Breast epithelium (tissue), 4 donors: ENCODE data around the gene ZNF18. TPM values are rescaled to one million over a fixed set of nuclear protein-coding genes. Genes with fewer than 3 reads are reported as not detected.
A peak's percentile ranks its signal among the peaks of the same experiment; 100 is the strongest.

Experiments
- DNase-seq, 2 donors: peaks; one replicate each; pipeline ENCODE4 v3.0.0-alpha.2; 2019; ENCODE audit warnings: low spot score in 2 of 2
- H3K27ac ChIP-seq, 2 donors: fragments of 200-600 bp; sonication (generic) in 1 of 2; one replicate each; pipeline ENCODE4 v1.5.1; 2016 to 2019; ENCODE audit warnings: mild to moderate bottlenecking in 1 of 2
- H3K27me3 ChIP-seq, 2 donors: fragments of 200-600 bp; sonication (generic) in 1 of 2; one replicate each; pipeline versions ENCODE4 v1.5.1 to v1.6.0; 2017 to 2019; ENCODE audit warnings: control low read depth in 1 of 2, mild to moderate bottlenecking in 1 of 2
- H3K36me3 ChIP-seq: fragments of 200-600 bp; one replicate; pipeline ENCODE4 v1.5.1; 2019
- H3K4me1 ChIP-seq, 2 donors: fragments of 200-600 bp; sonication (generic); one replicate each; pipeline ENCODE4 v1.5.1; 2016 to 2019; ENCODE audit warnings: control low read depth in 1 of 2
- H3K4me3 ChIP-seq, 3 donors: fragments of 200-600 bp; sonication (generic); 1 replicate in 2 of 3; 2 replicates in 1 of 3; pipeline ENCODE4 v1.5.1; 2016 to 2019; ENCODE audit warnings: mild to moderate bottlenecking in 3 of 3, moderate library complexity in 2 of 3
- H3K9me3 ChIP-seq, 2 donors: fragments of 200-600 bp; sonication (generic) in 1 of 2; one replicate each; pipeline ENCODE4 v1.5.1; 2016 to 2019; ENCODE audit warnings: control low read depth in 1 of 2
- POLR2A ChIP-seq: fragments of 450-650 bp; IDR thresholded peaks from one replicate; pipeline ENCODE4 v1.6.1; 2016; ENCODE audit warnings: antibody characterized with exemption, mild to moderate bottlenecking, moderate library complexity
- POLR2AphosphoS5 ChIP-seq, 3 donors: sonication (generic); formaldehyde crosslinking; IDR thresholded peaks; one replicate each; pipeline ENCODE4 v1.6.1; 2017; ENCODE audit warnings: antibody characterized with exemption in 3 of 3
- intact Hi-C: fragments of 100-400 bp; cut with DNase I; formaldehyde crosslinking; loops from one replicate; pipeline ENCODE4 v1.15.1; 2023; ENCODE audit warnings: low total_unique reads
- total RNA-seq, 3 donors: library from RNA; depleted of rRNA; stranded (reverse); fragments of >200 nt; gene quantifications; one replicate each; pipeline ENCODE4 v1.1.0, GENCODE V29; 2016
- TF ChIP-seq, protein P1 (sequence below), 3 donors: fragments of 450-650 bp; IDR thresholded peaks; one replicate each; pipeline ENCODE4 v1.5.1; 2016 to 2017; ENCODE audit warnings: antibody characterized with exemption in 3 of 3, mild to moderate bottlenecking in 3 of 3, moderate library complexity in 3 of 3

The ZNF18 gene
- total RNA-seq, 3 donors from 2014 or later: 7.5 to 11.6 (median 10.2) TPM

DNA sequence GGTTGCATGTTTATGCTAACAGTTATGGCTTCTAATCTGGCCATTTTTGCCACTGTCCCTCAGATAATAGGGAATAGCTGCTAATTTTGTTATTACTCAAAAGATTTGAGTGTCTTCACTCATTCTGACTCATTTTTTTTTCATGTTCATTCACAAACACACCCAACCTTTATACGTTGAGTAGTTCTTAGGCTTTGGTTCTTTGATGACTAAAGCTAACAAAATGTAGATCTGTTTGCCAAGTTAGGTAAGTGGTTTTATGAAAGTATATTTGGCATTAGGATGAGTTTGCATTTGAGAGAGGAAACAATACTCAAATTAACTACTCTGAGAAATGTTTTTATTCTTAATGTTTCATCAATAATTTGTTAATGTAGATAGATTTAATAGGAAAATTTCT, 27.1 kb upstream of the ZNF18 start:
- Histone ChIP-seq H3K27me3 (no peaks in the 10 kb centered on the region), H3K36me3 (no peaks in the 10 kb centered on the region), H3K4me3 (no peak overlapping the region), H3K27ac (peak overlapping the region; percentile 22 to 40), H3K4me1 (peaks cover 0 to 5% of the 10 kb centered on the region in 2 donors), H3K9me3 (no peaks in the 10 kb centered on the region)
- TF ChIP-seq POLR2A (no peak), POLR2AphosphoS5 (IDR thresholded peaks at IDR 0.05) (no peak)
- TF ChIP-seq, protein P1, sequence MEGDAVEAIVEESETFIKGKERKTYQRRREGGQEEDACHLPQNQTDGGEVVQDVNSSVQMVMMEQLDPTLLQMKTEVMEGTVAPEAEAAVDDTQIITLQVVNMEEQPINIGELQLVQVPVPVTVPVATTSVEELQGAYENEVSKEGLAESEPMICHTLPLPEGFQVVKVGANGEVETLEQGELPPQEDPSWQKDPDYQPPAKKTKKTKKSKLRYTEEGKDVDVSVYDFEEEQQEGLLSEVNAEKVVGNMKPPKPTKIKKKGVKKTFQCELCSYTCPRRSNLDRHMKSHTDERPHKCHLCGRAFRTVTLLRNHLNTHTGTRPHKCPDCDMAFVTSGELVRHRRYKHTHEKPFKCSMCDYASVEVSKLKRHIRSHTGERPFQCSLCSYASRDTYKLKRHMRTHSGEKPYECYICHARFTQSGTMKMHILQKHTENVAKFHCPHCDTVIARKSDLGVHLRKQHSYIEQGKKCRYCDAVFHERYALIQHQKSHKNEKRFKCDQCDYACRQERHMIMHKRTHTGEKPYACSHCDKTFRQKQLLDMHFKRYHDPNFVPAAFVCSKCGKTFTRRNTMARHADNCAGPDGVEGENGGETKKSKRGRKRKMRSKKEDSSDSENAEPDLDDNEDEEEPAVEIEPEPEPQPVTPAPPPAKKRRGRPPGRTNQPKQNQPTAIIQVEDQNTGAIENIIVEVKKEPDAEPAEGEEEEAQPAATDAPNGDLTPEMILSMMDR (IDR thresholded peaks at IDR 0.05): no peak
- no peak for DNase-seq
- intact Hi-C loops: no loop called here

DNA sequence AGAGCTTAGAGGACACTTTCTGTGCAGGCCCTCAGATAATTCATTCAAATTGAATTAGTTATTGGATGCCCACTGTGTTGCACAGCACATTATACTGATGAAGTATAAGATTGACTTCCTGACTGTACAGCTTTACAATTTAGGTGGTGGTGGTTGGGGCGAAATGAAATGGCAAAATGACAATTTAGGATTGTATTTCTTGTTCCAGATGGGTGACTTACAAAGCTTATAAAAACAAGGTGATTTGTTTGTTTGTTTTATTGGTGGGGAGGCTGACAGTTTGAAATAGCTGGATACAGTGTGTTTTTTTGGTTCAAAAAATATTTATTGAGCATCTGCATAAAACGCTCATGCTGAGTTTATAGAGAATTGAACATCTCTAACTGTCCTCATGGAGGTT, 25.0 kb upstream of the ZNF18 start:
- DNase-seq: no peak

DNA sequence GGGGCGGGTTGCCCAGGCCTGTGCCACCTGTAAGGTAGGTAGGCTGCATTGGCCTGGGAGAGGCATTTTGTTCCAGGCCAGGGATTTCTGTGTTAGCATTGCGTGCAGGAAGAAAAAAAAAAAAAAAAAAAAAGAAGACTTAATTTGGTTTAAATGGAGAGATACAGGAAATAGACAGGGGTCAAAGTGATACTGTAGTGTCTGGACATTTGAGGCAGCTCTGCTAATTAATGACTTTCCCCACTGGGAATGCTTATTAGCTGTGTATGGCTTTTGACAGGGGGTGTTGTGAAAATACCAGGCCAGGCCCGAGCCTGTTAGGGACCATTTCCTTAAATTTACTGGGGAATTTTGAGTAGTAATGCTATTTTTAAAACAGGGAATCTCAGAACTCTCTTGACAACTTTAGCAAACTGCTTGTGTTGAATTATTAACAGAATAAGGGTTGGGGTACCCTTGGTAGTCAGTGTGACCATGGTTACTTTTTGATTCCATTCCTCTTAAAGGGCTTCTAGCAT, 24.4 kb upstream of the ZNF18 start:
- intact Hi-C loops: no loop called here
- TF ChIP-seq POLR2A (no peak), POLR2AphosphoS5 (IDR thresholded peaks at IDR 0.05) (no peak)
- TF ChIP-seq, protein P1 (IDR thresholded peaks at IDR 0.05): no peak
- Histone ChIP-seq H3K4me1 (peaks cover 0 to 5% of the 10 kb centered on the region in 2 donors), H3K9me3 (no peaks in the 10 kb centered on the region), H3K27me3 (no peaks in the 10 kb centered on the region), H3K4me3 (peak overlapping the region; percentile 92 to 100 (median 96)), H3K27ac (peak overlapping the region; percentile 95 to 96), H3K36me3 (no peaks in the 10 kb centered on the region)
- no peak for DNase-seq

More for the DNA sequence above, 25.0 kb upstream of the ZNF18 start:
- Histone ChIP-seq H3K36me3 (no peaks in the 10 kb centered on the region), H3K4me3 (peak overlapping the region in 2 of 3 donors; percentile 96 to 100), H3K4me1 (peaks cover 0 to 5% of the 10 kb centered on the region in 2 donors), H3K9me3 (no peaks in the 10 kb centered on the region), H3K27ac (peak overlapping the region in 1 of 2 donors; percentile 6), H3K27me3 (no peaks in the 10 kb centered on the region)
- intact Hi-C loops: no loop called here
- no peak for TF ChIP-seq POLR2A
- no peak for TF ChIP-seq POLR2AphosphoS5 (IDR thresholded peaks at IDR 0.05)
- TF ChIP-seq, protein P1 (IDR thresholded peaks at IDR 0.05): no peak

DNA sequence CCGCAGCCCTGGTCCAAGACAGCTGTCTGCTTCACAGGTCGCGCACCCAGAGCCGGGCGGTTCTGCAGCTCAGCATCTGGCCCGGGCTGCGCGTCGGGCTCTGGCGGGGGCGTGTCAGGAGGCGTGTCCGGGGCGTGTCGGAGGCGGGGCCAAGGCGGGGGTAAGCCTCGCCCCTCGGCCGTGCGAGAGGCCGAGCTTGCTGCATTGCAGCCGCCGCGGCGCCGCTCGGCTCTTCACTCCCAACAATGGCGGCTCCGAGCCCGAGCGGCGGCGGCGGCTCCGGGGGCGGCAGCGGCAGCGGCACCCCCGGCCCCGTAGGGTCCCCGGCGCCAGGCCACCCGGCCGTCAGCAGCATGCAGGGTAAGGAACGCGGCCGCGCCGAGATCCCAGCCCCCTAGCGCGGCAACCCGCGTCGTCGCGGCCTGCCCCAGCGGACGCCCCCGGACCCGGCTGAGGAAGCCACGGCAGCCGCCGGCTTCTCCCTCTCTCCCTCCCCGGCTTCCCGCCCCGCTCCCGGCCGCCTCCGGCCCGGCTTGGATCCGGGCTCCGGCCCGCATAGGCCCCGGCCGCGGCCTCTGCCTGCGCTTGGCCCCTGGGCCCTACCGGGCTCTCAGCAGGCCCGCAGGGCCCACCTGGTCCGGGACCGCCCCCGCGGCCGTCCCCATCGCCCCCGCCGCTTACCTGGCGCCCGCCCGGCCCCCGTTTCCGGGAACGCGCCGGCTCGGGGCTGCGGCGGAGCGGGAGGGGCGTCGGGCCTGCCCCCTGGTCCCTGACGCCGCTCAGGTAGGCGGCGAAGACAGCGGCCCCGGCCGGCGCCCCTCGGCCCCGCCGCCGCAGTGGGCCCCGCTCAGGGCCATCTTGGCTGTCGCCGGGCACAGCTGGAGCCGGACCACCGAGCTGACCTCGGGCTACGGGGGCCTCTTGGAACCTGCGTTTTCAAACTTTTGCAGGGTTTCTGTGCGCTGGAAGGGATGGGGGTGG, 23.7 kb upstream of the ZNF18 start, which contains the start of gene MAP2K4:
TSS of gene MAP2K4 (plus strand) at position 236 of the 981 bp plus-strand sequence. CDS start at position 246, 10 bp downstream.
- Histone ChIP-seq H3K27ac (peak within 1 kb of the TSS; percentile 95 to 96), H3K27me3 (no peaks in the 10 kb centered on the region), H3K4me3 (peak within 1 kb of the TSS; percentile 92 to 100 (median 96)), H3K36me3 (no peaks in the 10 kb centered on the region), H3K4me1 (peaks cover 0 to 5% of the 10 kb centered on the region in 2 donors), H3K9me3 (no peaks in the 10 kb centered on the region)
- peak; percentile 83 to 95 for DNase-seq
- TF ChIP-seq POLR2AphosphoS5 (IDR thresholded peaks at IDR 0.05) (peak in 1 of 3 donors; percentile 71), POLR2A (no peak)
- TF ChIP-seq, protein P1 (IDR thresholded peaks at IDR 0.05): peak in 1 of 3 donors; percentile 5
- intact Hi-C loops: no loop called here

DNA sequence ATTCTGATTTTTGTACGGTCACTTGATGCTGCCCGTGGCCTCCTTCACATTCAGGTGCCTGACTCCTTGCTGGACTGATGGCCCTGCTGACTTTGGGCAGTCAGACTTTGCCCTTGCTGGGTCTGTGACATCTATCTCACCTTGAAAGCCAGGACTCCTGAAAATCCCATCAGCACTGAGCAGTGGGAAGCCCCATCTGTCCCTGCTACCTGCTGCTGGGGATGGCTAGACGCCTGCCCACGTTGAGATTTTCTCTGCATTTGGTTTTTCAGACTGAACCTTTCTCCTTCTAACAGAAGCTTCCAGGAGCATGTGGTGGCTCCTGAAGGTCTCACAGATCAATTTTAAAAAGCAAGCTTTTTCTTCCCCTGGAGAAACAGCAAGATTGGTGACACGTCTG, 10.2 kb upstream of the ZNF18 start:
- intact Hi-C loops: no loop called here
- TF ChIP-seq, protein P1 (IDR thresholded peaks at IDR 0.05): no peak
- TF ChIP-seq POLR2A (no peak), POLR2AphosphoS5 (IDR thresholded peaks at IDR 0.05) (no peak)
- no peak for DNase-seq
- no peaks in the 10 kb centered on the region for H3K27me3 ChIP-seq
- H3K36me3 ChIP-seq: no peaks in the 10 kb centered on the region
- H3K27ac ChIP-seq: no peak overlapping the region
- H3K9me3 ChIP-seq: no peaks in the 10 kb centered on the region
- H3K4me3 ChIP-seq: no peak overlapping the region
- H3K4me1 ChIP-seq: no peaks in the 10 kb centered on the region
